Measurements from ENCODE around the gene ACTL7A. TPM values are rescaled to one million over a fixed set of nuclear protein-coding genes. Genes with fewer than 3 reads are reported as not detected.

The ACTL7A gene
- total RNA-seq, 1 donor from 2014 or later, result not detected

- Mint-ChIP-seq H3K27ac (ENCODE audit: unreplicated experiment) (no peak overlapping the region), H3K36me3 (ENCODE audit: low read depth) (peaks cover 13% of the 10 kb centered on the region), H3K4me3 (ENCODE audit: unreplicated experiment) (no peak overlapping the region), H3K9me3 (ENCODE audit: low read depth) (peaks cover 6% of the 10 kb centered on the region), H3K4me1 (ENCODE audit: low read depth) (peaks cover 23% of the 10 kb centered on the region), H3K27me3 (ENCODE audit: low read depth) (no peaks in the 10 kb centered on the region)
- no peak for DNase-seq (ENCODE audit: low spot score)
- no peak for TF ChIP-seq CTCF (IDR thresholded peaks at IDR 0.05)
These were observed 3.9 kb downstream of the ACTL7A start for GRCh38 chr9:108866001-108866420.

GRCh38 chr9:108867116-108867515 is 5.0 kb downstream of the ACTL7A start:
- Mint-ChIP-seq H3K4me3 (ENCODE audit: unreplicated experiment) (no peak overlapping the region), H3K27me3 (ENCODE audit: low read depth) (no peaks in the 10 kb centered on the region), H3K36me3 (ENCODE audit: low read depth) (peaks cover 21% of the 10 kb centered on the region), H3K27ac (ENCODE audit: unreplicated experiment) (no peak overlapping the region), H3K9me3 (ENCODE audit: low read depth) (peaks cover 12% of the 10 kb centered on the region), H3K4me1 (ENCODE audit: low read depth) (peaks cover 23% of the 10 kb centered on the region)
- no peak for TF ChIP-seq CTCF (IDR thresholded peaks at IDR 0.05)
- no peak for DNase-seq (ENCODE audit: low spot score)

- Mint-ChIP-seq H3K27me3 (ENCODE audit: low read depth) (no peaks in the 10 kb centered on the region), H3K27ac (ENCODE audit: unreplicated experiment) (peak overlapping the region; percentile 91), H3K4me3 (ENCODE audit: unreplicated experiment) (no peak overlapping the region), H3K9me3 (ENCODE audit: low read depth) (peaks cover 12% of the 10 kb centered on the region), H3K36me3 (ENCODE audit: low read depth) (peaks cover 23% of the 10 kb centered on the region), H3K4me1 (ENCODE audit: low read depth) (peaks cover 23% of the 10 kb centered on the region)
- DNase-seq (ENCODE audit: low spot score), result no peak
- no peak for TF ChIP-seq CTCF (IDR thresholded peaks at IDR 0.05)
These were observed 5.8 kb downstream of the ACTL7A start for GRCh38 chr9:108867829-108868228.

- H3K27me3 Mint-ChIP-seq (ENCODE audit: low read depth), result no peaks in the 10 kb centered on the region
- H3K9me3 Mint-ChIP-seq (ENCODE audit: low read depth), result peaks cover 12% of the 10 kb centered on the region
- TF ChIP-seq CTCF (IDR thresholded peaks at IDR 0.05), result no peak
- H3K27ac Mint-ChIP-seq (ENCODE audit: unreplicated experiment), result peak overlapping the region; percentile 91
- no peak for DNase-seq (ENCODE audit: low spot score)
- peaks cover 23% of the 10 kb centered on the region for H3K4me1 Mint-ChIP-seq (ENCODE audit: low read depth)
- H3K36me3 Mint-ChIP-seq (ENCODE audit: low read depth), result peaks cover 26% of the 10 kb centered on the region
- no peak overlapping the region for H3K4me3 Mint-ChIP-seq (ENCODE audit: unreplicated experiment)
These were observed 7.1 kb downstream of the ACTL7A start for GRCh38 chr9:108869092-108869725.

GRCh38 chr9:108874058-108874788 is 12.2 kb downstream of the ACTL7A start:
- Mint-ChIP-seq H3K36me3 (ENCODE audit: low read depth) (peaks cover 36% of the 10 kb centered on the region), H3K27ac (ENCODE audit: unreplicated experiment) (no peak overlapping the region), H3K9me3 (ENCODE audit: low read depth) (peaks cover 12% of the 10 kb centered on the region), H3K4me1 (ENCODE audit: low read depth) (peaks cover 7% of the 10 kb centered on the region), H3K4me3 (ENCODE audit: unreplicated experiment) (no peak overlapping the region), H3K27me3 (ENCODE audit: low read depth) (no peaks in the 10 kb centered on the region)
- DNase-seq (ENCODE audit: low spot score), result no peak
- TF ChIP-seq CTCF (IDR thresholded peaks at IDR 0.05), result no peak
